Dorsolateral prefrontal cortex (tissue), 118 donors: ENCODE data around the gene EVA1C. TPM values are rescaled to one million over a fixed set of nuclear protein-coding genes. Genes with fewer than 3 reads are reported as not detected.

Experiments used
- total RNA-seq, 120 experiments: library from RNA; stranded (reverse); gene quantifications; one replicate each; pipeline versions ENCODE4 v1.2.3 to v1.2.4, GENCODE V29; 2022

EVA1C gene
- total RNA-seq, 120 experiments from 2014 or later = 15.9 to 52.5 (median 27.2) TPM

Other genes starting within 250 kb of the EVA1C start
- gene MIS18A, start 133.7 kb upstream of the EVA1C start, total RNA-seq = 10 to 100 TPM in 7 of 120 experiments, 1 to 10 TPM in 113; 4.5 to 12.7 (median 7.2) TPM
- gene MRAP, start 113.9 kb upstream of the EVA1C start, total RNA-seq = 1 to 10 TPM in 30 of 120 experiments, under 1 TPM in 30, not detected in 60; 0.49 to 2.1 (median 1.00) TPM
- gene URB1, start 19.7 kb upstream of the EVA1C start, total RNA-seq = 10 to 100 TPM; 16.2 to 31.0 (median 22.1) TPM
- gene TCP10L, start 172.8 kb downstream of the EVA1C start, total RNA-seq = 10 to 100 TPM in 98 of 120 experiments, 1 to 10 TPM in 22; 5.6 to 29.8 (median 13.6) TPM
- 10 to 100 TPM; 25.7 to 54.3 (median 36.0) TPM for gene CFAP298, start 199.7 kb downstream of the EVA1C start, total RNA-seq